Ectodermal cell (in vitro differentiated cells): ENCODE measurements around the gene CELF1.
"Not testable (repeated sequence)": the region's sequence is repeated elsewhere in the genome, so short reads cannot be mapped to it uniquely, and the experiment has no call there.

Source experiments
- H3K27ac ChIP-seq: 2 replicates; pipeline ENCODE4 v1.7.0; 2013; ENCODE audit warnings: mild to moderate bottlenecking, low read depth, low read length; ENCODE audit not compliant: insufficient read depth, poor library complexity, severe bottlenecking
- H3K27me3 ChIP-seq: 2 replicates; pipeline ENCODE4 v1.7.0; 2013; ENCODE audit warnings: mild to moderate bottlenecking, low read length; ENCODE audit not compliant: insufficient read depth, control insufficient read depth, poor library complexity, severe bottlenecking
- H3K36me3 ChIP-seq: one replicate; pipeline ENCODE4 v1.7.0; 2013; ENCODE audit warnings: low read length; ENCODE audit not compliant: control insufficient read depth, insufficient read depth
- H3K4me1 ChIP-seq: one replicate; pipeline ENCODE4 v1.7.0; 2013; ENCODE audit warnings: low read length; ENCODE audit not compliant: control insufficient read depth, insufficient read depth
- H3K4me3 ChIP-seq: 2 replicates; pipeline ENCODE4 v1.7.0; 2013; ENCODE audit warnings: low read depth, low read length, control low read depth; ENCODE audit not compliant: insufficient read depth
- H3K9me3 ChIP-seq: 2 replicates; pipeline ENCODE4 v1.7.0; 2013; ENCODE audit warnings: mild to moderate bottlenecking, low read length, moderate library complexity; ENCODE audit not compliant: control insufficient read depth
- WGBS, 2 experiments: methylation state at CpG; one replicate each; pipeline ENCODE4 v1.1.7; 2013; ENCODE audit warnings: missing lambda C conversion rate in 2 of 2; 5-methylcytosine and 5-hydroxymethylcytosine counted together

CELF1 gene

GRCh38 chr11:47564933-47565339 is 12.0 kb upstream of the CELF1 start:
- H3K27ac ChIP-seq, result no peak overlapping the region

GRCh38 chr11:47564366-47564765 is 11.4 kb upstream of the CELF1 start:
- not testable (repeated sequence) for H3K36me3 ChIP-seq, H3K4me3 ChIP-seq, H3K4me1 ChIP-seq, H3K27me3 ChIP-seq, H3K9me3 ChIP-seq, H3K27ac ChIP-seq
- 95 to 96% methylated on average over 10 of the region's 10 CpGs for WGBS, 2 experiments

More at GRCh38 chr11:47564933-47565339, 12.0 kb upstream of the CELF1 start:
- Histone ChIP-seq H3K4me3 (peak overlapping the region; percentile 60), H3K27me3 (no peaks in the 10 kb centered on the region), H3K4me1 (no peaks in the 10 kb centered on the region), H3K9me3 (no peaks in the 10 kb centered on the region), H3K36me3 (peaks cover 7% of the 10 kb centered on the region)
- WGBS, 2 experiments, result 22 to 25% methylated on average over 11 of the region's 11 CpGs

GRCh38 chr11:47562393-47562792 is 9.5 kb upstream of the CELF1 start:
- H3K9me3 ChIP-seq, H3K4me3 ChIP-seq, H3K27ac ChIP-seq, H3K27me3 ChIP-seq, H3K4me1 ChIP-seq, H3K36me3 ChIP-seq: not testable (repeated sequence)
- WGBS, 2 experiments, result 94 to 98% methylated on average over 4 of the region's 4 CpGs

- 95 to 98% methylated on average over 2 of the region's 2 CpGs for WGBS, 2 experiments
- Histone ChIP-seq H3K36me3 (no peaks in the 10 kb centered on the region), H3K27ac (no peak overlapping the region), H3K4me1 (no peaks in the 10 kb centered on the region), H3K27me3 (no peaks in the 10 kb centered on the region), H3K4me3 (no peak overlapping the region), H3K9me3 (no peaks in the 10 kb centered on the region)
Observed at GRCh38 chr11:47560426-47560825, 7.5 kb upstream of the CELF1 start.

DNA sequence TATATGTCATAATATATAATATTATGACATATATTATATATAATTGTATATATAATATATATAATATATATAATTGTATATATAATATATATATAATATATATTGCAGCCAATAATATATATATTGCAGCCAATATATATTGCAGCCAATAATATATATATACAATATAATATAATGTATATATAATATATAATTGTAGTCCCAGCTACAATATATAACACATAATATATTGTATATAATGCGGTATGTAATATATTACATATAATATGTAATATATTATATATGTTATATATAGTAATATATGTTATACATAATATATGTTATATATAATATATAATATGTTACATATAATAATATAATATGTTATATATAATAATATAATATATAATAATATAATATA is 5.8 kb upstream of the CELF1 start:
- Histone ChIP-seq H3K9me3 (no peaks in the 10 kb centered on the region), H3K27ac (no peak overlapping the region), H3K4me1 (no peaks in the 10 kb centered on the region), H3K27me3 (no peaks in the 10 kb centered on the region), H3K4me3 (no peak overlapping the region), H3K36me3 (no peaks in the 10 kb centered on the region)
- no CpG with 5 or more reads among the region's 1 CpG for WGBS, 2 experiments

DNA sequence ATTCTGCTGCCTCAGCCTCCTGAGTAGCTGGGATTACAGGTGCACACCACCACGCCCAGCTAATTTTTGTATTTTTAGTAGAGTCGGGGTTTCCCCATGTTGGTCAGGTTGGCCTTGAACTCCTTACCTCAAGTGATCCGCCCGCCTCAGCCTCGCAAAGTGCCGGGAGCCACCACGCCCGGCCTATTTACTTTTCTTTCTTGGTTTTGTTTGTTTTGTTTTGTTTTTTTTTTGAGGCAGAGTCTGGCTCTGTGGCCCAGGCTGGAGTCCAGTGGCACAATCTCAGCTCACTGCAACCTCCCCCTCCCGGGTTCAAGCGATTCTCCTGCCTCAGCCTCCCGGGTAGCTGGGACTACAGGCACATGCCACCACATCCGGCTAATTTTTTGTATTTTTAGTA is 4.1 kb upstream of the CELF1 start:
- not testable (repeated sequence) for H3K27ac ChIP-seq, H3K36me3 ChIP-seq, H3K4me1 ChIP-seq, H3K27me3 ChIP-seq, H3K9me3 ChIP-seq, H3K4me3 ChIP-seq
- WGBS, 2 experiments, result 89 to 94% methylated on average over 12 of the region's 12 CpGs

DNA sequence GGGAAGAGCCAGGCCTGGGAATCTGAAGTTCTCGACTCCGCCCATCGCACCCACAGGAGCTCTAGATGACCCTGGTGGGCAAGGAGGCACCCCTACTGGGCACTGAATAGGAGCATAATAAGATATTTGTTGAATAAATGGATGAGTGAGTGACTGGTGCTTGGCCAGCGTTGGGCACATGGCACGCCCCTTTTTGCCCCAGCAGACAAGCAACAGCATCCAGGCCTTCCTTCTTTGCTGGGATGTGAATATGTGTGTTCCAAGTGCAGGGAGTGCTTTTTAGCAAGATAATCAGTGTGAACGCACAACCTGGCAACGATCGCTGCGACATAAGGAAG is 443 bp upstream of the CELF1 start:
- H3K4me3 ChIP-seq, result peak overlapping the region; percentile 88
- H3K27ac ChIP-seq, result peak overlapping the region; percentile 52
- H3K4me1 ChIP-seq, result peaks cover 9% of the 10 kb centered on the region
- H3K27me3 ChIP-seq, result no peaks in the 10 kb centered on the region
- no peaks in the 10 kb centered on the region for H3K9me3 ChIP-seq
- H3K36me3 ChIP-seq, result no peaks in the 10 kb centered on the region
- 30 to 40% methylated on average over 9 of the region's 9 CpGs for WGBS, 2 experiments

DNA sequence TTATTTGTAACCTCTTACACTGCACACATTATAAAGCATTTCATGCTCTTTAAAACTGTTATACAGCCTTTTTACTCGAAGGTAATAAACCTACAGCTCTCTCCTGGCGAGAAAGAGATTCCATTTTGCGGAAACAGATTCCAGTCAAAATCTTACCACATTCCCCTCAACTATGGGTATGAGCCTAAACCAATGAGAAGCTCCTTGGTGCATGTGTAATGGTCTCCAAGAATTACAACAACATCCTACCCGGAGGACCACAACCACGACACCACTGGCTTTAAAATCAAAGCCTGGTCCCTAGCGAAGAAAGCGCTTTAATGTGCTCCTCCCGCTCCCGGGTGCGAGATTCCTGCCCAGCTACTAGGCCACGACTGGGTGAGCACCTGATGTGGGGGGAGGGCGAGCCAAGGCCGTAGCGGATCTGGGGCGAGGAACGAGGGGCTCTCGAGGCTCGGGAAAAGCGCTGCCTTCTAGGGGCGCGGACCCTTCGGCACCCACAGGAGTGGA is 821 bp downstream of the CELF1 start:
- 1% methylated on average over 22 of the region's 22 CpGs for WGBS, 2 experiments
- Histone ChIP-seq H3K27me3 (no peaks in the 10 kb centered on the region), H3K4me1 (peaks cover 9% of the 10 kb centered on the region), H3K27ac (peak overlapping the region; percentile 52), H3K36me3 (no peaks in the 10 kb centered on the region), H3K4me3 (peak overlapping the region; percentile 88), H3K9me3 (no peaks in the 10 kb centered on the region)

DNA sequence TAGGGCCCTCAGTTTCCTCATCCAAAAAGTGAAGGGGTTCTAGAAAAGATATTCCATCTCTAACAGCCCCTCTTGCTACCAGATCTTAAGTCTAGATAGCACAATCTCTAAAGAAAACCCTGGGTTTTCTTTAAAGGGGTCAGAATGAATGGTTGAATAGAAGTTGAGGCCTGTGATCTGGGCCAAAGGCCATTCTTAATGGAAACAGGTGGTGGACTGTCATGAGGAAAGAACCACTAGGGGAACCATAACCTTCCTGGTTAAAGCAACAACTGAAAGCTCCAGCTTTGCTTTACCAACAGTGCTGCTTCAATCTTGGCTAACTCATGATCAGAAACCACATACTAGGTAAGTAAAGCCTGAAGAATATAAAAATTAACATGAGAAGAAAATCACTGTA is 1.8 kb downstream of the CELF1 start:
- Histone ChIP-seq H3K9me3 (no peaks in the 10 kb centered on the region), H3K4me3 (peak overlapping the region; percentile 88)

DNA sequence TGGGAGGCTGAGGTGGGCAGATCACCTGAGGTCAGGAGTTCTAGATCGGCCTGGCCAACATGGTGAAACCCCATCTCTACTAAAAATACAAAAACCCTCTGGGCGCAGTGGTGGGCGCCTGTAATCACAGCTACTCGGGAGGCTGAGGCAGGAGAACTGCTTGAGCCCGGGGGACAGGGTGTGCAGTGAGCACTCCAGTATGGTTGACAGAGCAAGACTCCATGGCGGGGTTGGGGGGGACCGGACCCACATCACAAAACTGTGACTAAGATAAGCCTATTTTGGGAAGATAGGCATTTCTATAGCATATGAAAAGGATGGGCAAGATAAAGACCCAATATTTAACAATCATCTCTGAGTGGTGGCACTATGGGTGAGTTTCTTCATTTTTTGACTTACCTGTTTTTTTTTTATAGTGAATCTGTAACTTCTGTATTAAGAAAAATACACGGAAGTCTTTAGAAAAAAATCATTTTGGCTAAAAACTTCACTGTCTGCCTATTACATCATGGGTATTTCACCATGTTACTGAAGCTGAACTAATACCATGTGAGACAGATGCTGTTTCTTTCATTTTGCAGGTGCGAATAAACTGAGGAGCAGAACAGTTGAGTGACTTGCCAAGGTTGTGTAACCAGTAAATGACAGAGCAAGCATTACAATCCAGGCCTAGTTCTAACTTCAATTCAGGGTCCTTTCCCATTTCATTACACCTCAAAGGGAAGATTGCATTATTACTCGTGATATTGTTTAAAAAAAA is 2.5 kb downstream of the CELF1 start:
- Histone ChIP-seq H3K36me3 (no peaks in the 10 kb centered on the region), H3K27me3 (no peaks in the 10 kb centered on the region), H3K27ac (no peak overlapping the region), H3K4me1 (peaks cover 9% of the 10 kb centered on the region), H3K4me3 (no peak overlapping the region), H3K9me3 (no peaks in the 10 kb centered on the region)
- WGBS, 2 experiments, result 84 to 91% methylated on average over 8 to 9 of the region's 10 CpGs

More for the DNA sequence above, 1.8 kb downstream of the CELF1 start:
- H3K36me3 ChIP-seq, result no peaks in the 10 kb centered on the region
- peaks cover 9% of the 10 kb centered on the region for H3K4me1 ChIP-seq
- H3K27me3 ChIP-seq, result no peaks in the 10 kb centered on the region
- H3K27ac ChIP-seq, result no peak overlapping the region

- H3K9me3 ChIP-seq, H3K27ac ChIP-seq, H3K27me3 ChIP-seq, H3K4me1 ChIP-seq, H3K4me3 ChIP-seq, H3K36me3 ChIP-seq: not testable (repeated sequence)
- 95 to 97% methylated on average over 7 of the region's 7 CpGs for WGBS, 2 experiments
Observed at GRCh38 chr11:47546274-47546673, 6.7 kb downstream of the CELF1 start.
